ENCODE data around the gene RRAGB. TPM values are rescaled to one million over a fixed set of nuclear protein-coding genes. Genes with fewer than 3 reads are reported as not detected.
"Not testable (repeated sequence)": the region's sequence is repeated elsewhere in the genome, so short reads cannot be mapped to it uniquely, and the experiment has no call there.

The RRAGB gene
- total RNA-seq (10 to 100 TPM; 17.2 to 26.2 TPM), polyA plus RNA-seq (10 to 100 TPM; 11.5 to 15.2 TPM)
- long read RNA-seq, donor 1, transcript RRAGB-202 (10 exons, 2,061 nt), result major isoform, 40 of 64 reads
- long read RNA-seq, donor 1, partial matches to known transcripts, result 13 of 64 reads
- long read RNA-seq, donor 1, other reads (novel, unspliced or antisense), result 9 of 64 reads
- long read RNA-seq, donor 2, transcript RRAGB-202 (10 exons, 2,061 nt), result major isoform, 8 of 15 reads
- long read RNA-seq, donor 2, partial matches to known transcripts, result 1 of 15 reads
- long read RNA-seq, donor 2, other reads (novel, unspliced or antisense), result 6 of 15 reads

- no peaks in the 10 kb centered on the region for H3K27me3 ChIP-seq (ENCODE audit: control insufficient read depth in 1 of 2, insufficient read depth in 2 of 2, low read length in 1 of 2)
- H3K9me3 ChIP-seq (ENCODE audit: control insufficient read depth, low read length), result no peaks in the 10 kb centered on the region
- peaks cover 0 to 3% of the 10 kb centered on the region in 2 donors for H3K4me1 ChIP-seq (ENCODE audit: control insufficient read depth in 1 of 2, insufficient read depth in 2 of 2, low read length in 2 of 2)
- peak; percentile 99 for ATAC-seq (ENCODE audit: low FRiP score)
- intact Hi-C loops (cut with DNase I), result loop anchor here (10.0 kb wide), 4 partner anchors 73 to 553 kb away; partner anchors contain the start of genes MAGEH1 (in 2 of the 2) and KLF8 (in 1 of the 2)
- WGBS, 2 donors, result 1 to 31% methylated on average over 46 of the region's 46 CpGs
- H3K36me3 ChIP-seq (ENCODE audit: control insufficient read depth in 1 of 2, insufficient read depth in 2 of 2, low read length in 1 of 2), result no peaks in the 10 kb centered on the region
- H3K27ac ChIP-seq (ENCODE audit: low read depth in 1 of 2, low read length in 2 of 2), result peak within 1 kb of the TSS in 1 of 2 donors; percentile 58
- H3K4me3 ChIP-seq (ENCODE audit: low read length in 2 of 2), result peak within 1 kb of the TSS; percentile 9 to 39
- DNase-seq, result peak; percentile 95 to 96
Measured at GRCh38 chrX:55717521-55718497, at the start of gene RRAGB. Gene RRAGB, plus strand, starts transcription at chrX:55717749. Its CDS starts 579 bp downstream, at chrX:55718328.

- Histone ChIP-seq H3K9me3 (ENCODE audit: control insufficient read depth, low read length) (no peaks in the 10 kb centered on the region), H3K4me1 (ENCODE audit: control insufficient read depth in 1 of 2, insufficient read depth in 2 of 2, low read length in 2 of 2) (no peaks in the 10 kb centered on the region), H3K4me3 (ENCODE audit: low read length in 2 of 2) (no peak overlapping the region), H3K27ac (ENCODE audit: low read depth in 1 of 2, low read length in 2 of 2) (no peak overlapping the region), H3K36me3 (ENCODE audit: control insufficient read depth in 1 of 2, insufficient read depth in 2 of 2, low read length in 1 of 2) (no peaks in the 10 kb centered on the region), H3K27me3 (ENCODE audit: control insufficient read depth in 1 of 2, insufficient read depth in 2 of 2, low read length in 1 of 2) (no peaks in the 10 kb centered on the region)
- 65 to 67% methylated on average over 1 of the region's 1 CpG for WGBS, 2 donors
- intact Hi-C loops (cut with DNase I), result no loop called here
- DNase-seq (no peak), ATAC-seq (ENCODE audit: low FRiP score) (no peak)
Measured at GRCh38 chrX:55668084-55668483, 49.5 kb upstream of the RRAGB start.

GRCh38 chrX:55688579-55688978 lies 29.0 kb upstream of the RRAGB start:
- intact Hi-C loops (cut with DNase I); H3K4me1 ChIP-seq (ENCODE audit: control insufficient read depth in 1 of 2, insufficient read depth in 2 of 2, low read length in 2 of 2); H3K4me3 ChIP-seq (ENCODE audit: low read length in 2 of 2); H3K9me3 ChIP-seq (ENCODE audit: control insufficient read depth, low read length); H3K27ac ChIP-seq (ENCODE audit: low read depth in 1 of 2, low read length in 2 of 2); ATAC-seq (ENCODE audit: low FRiP score); H3K36me3 ChIP-seq (ENCODE audit: control insufficient read depth in 1 of 2, insufficient read depth in 2 of 2, low read length in 1 of 2); DNase-seq; H3K27me3 ChIP-seq (ENCODE audit: control insufficient read depth in 1 of 2, insufficient read depth in 2 of 2, low read length in 1 of 2): not testable (repeated sequence)
- 76 to 80% methylated on average over 10 of the region's 10 CpGs for WGBS, 2 donors

- no peaks in the 10 kb centered on the region for H3K27me3 ChIP-seq (ENCODE audit: control insufficient read depth in 1 of 2, insufficient read depth in 2 of 2, low read length in 1 of 2)
- ATAC-seq (ENCODE audit: low FRiP score) (no peak), DNase-seq (no peak)
- H3K27ac ChIP-seq (ENCODE audit: low read depth in 1 of 2, low read length in 2 of 2), result no peak overlapping the region
- no peaks in the 10 kb centered on the region for H3K9me3 ChIP-seq (ENCODE audit: control insufficient read depth, low read length)
- WGBS, 2 donors, result 52 to 58% methylated on average over 5 of the region's 5 CpGs
- H3K36me3 ChIP-seq (ENCODE audit: control insufficient read depth in 1 of 2, insufficient read depth in 2 of 2, low read length in 1 of 2), result no peaks in the 10 kb centered on the region
- H3K4me1 ChIP-seq (ENCODE audit: control insufficient read depth in 1 of 2, insufficient read depth in 2 of 2, low read length in 2 of 2), result no peaks in the 10 kb centered on the region
- H3K4me3 ChIP-seq (ENCODE audit: low read length in 2 of 2), result no peak overlapping the region
- intact Hi-C loops (cut with DNase I), result no loop called here
Measured at GRCh38 chrX:55695227-55696018, 22.1 kb upstream of the RRAGB start.

- H3K27me3 ChIP-seq (ENCODE audit: control insufficient read depth in 1 of 2, insufficient read depth in 2 of 2, low read length in 1 of 2), result no peaks in the 10 kb centered on the region
- no peak overlapping the region for H3K4me3 ChIP-seq (ENCODE audit: low read length in 2 of 2)
- H3K4me1 ChIP-seq (ENCODE audit: control insufficient read depth in 1 of 2, insufficient read depth in 2 of 2, low read length in 2 of 2), result no peaks in the 10 kb centered on the region
- 39 to 59% methylated on average over 1 of the region's 1 CpG for WGBS, 2 donors
- H3K27ac ChIP-seq (ENCODE audit: low read depth in 1 of 2, low read length in 2 of 2), result no peak overlapping the region
- H3K9me3 ChIP-seq (ENCODE audit: control insufficient read depth, low read length), result no peaks in the 10 kb centered on the region
- intact Hi-C loops (cut with DNase I), result no loop called here
- ATAC-seq (ENCODE audit: low FRiP score) (no peak), DNase-seq (no peak)
- H3K36me3 ChIP-seq (ENCODE audit: control insufficient read depth in 1 of 2, insufficient read depth in 2 of 2, low read length in 1 of 2), result no peaks in the 10 kb centered on the region
Measured at GRCh38 chrX:55697381-55697780, 20.2 kb upstream of the RRAGB start.

GRCh38 chrX:55702671-55703070 lies 14.9 kb upstream of the RRAGB start:
- intact Hi-C loops (cut with DNase I), result no loop called here
- no peak for DNase-seq
- Histone ChIP-seq H3K9me3 (ENCODE audit: control insufficient read depth, low read length) (no peaks in the 10 kb centered on the region), H3K36me3 (ENCODE audit: control insufficient read depth in 1 of 2, insufficient read depth in 2 of 2, low read length in 1 of 2) (no peaks in the 10 kb centered on the region), H3K27ac (ENCODE audit: low read depth in 1 of 2, low read length in 2 of 2) (no peak overlapping the region), H3K4me1 (ENCODE audit: control insufficient read depth in 1 of 2, insufficient read depth in 2 of 2, low read length in 2 of 2) (no peaks in the 10 kb centered on the region), H3K27me3 (ENCODE audit: control insufficient read depth in 1 of 2, insufficient read depth in 2 of 2, low read length in 1 of 2) (no peaks in the 10 kb centered on the region), H3K4me3 (ENCODE audit: low read length in 2 of 2) (no peak overlapping the region)
- no peak for ATAC-seq (ENCODE audit: low FRiP score)
- WGBS, 2 donors, result 48 to 66% methylated on average over 5 of the region's 5 CpGs

GRCh38 chrX:55703436-55703835 lies 14.1 kb upstream of the RRAGB start:
- H3K4me1 ChIP-seq (ENCODE audit: control insufficient read depth in 1 of 2, insufficient read depth in 2 of 2, low read length in 2 of 2); H3K27ac ChIP-seq (ENCODE audit: low read depth in 1 of 2, low read length in 2 of 2); H3K4me3 ChIP-seq (ENCODE audit: low read length in 2 of 2); intact Hi-C loops (cut with DNase I); H3K36me3 ChIP-seq (ENCODE audit: control insufficient read depth in 1 of 2, insufficient read depth in 2 of 2, low read length in 1 of 2); H3K9me3 ChIP-seq (ENCODE audit: control insufficient read depth, low read length); ATAC-seq (ENCODE audit: low FRiP score); DNase-seq; H3K27me3 ChIP-seq (ENCODE audit: control insufficient read depth in 1 of 2, insufficient read depth in 2 of 2, low read length in 1 of 2): not testable (repeated sequence)
- WGBS, 2 donors, result 58 to 73% methylated on average over 2 of the region's 2 CpGs

- H3K9me3 ChIP-seq (ENCODE audit: control insufficient read depth, low read length); H3K27me3 ChIP-seq (ENCODE audit: control insufficient read depth in 1 of 2, insufficient read depth in 2 of 2, low read length in 1 of 2); ATAC-seq (ENCODE audit: low FRiP score); DNase-seq; H3K4me1 ChIP-seq (ENCODE audit: control insufficient read depth in 1 of 2, insufficient read depth in 2 of 2, low read length in 2 of 2); H3K4me3 ChIP-seq (ENCODE audit: low read length in 2 of 2); H3K36me3 ChIP-seq (ENCODE audit: control insufficient read depth in 1 of 2, insufficient read depth in 2 of 2, low read length in 1 of 2); H3K27ac ChIP-seq (ENCODE audit: low read depth in 1 of 2, low read length in 2 of 2); intact Hi-C loops (cut with DNase I): not testable (repeated sequence)
- 50 to 58% methylated on average over 5 of the region's 5 CpGs for WGBS, 2 donors
Measured at GRCh38 chrX:55705066-55705465, 12.5 kb upstream of the RRAGB start.

Measured in aorta (tissue), 5 donors.